ENCODE results near the gene NOP16. TPM values are rescaled to one million over a fixed set of nuclear protein-coding genes. Genes with fewer than 3 reads are reported as not detected.

The NOP16 gene
- total RNA-seq, 2 experiments from 2014 or later: 52.5 to 57.6 TPM

DNA sequence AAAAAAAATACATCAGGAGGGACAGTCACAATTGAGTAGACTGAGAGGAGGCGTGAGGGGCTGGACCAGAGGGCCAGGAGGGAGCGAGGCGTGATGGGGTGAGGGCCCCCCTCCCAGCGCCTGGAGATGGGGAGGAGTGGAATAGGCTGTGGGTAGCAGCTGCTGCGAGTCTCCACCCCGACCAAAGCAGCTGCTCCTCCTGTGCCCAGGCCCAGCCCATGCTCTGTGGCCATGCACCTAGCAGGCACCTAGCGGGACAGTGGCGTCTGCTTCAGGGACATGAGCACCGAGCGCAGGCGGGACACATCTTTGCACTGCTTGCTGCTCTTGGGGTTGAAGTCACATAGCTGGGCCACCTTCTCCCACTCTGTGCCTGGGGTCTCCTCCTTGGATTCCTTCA is 4.1 kb upstream of the NOP16 start:
- Mint-ChIP-seq H3K36me3 (peaks cover 12% of the 10 kb centered on the region), H3K9me3 (no peaks in the 10 kb centered on the region), H3K27me3 (no peaks in the 10 kb centered on the region), H3K4me3 (no peak overlapping the region), H3K4me1 (ENCODE audit: low read depth) (peaks cover 4% of the 10 kb centered on the region), H3K27ac (no peak overlapping the region)
- CTCF ChIA-PET: interaction anchor here (0.6 kb wide), 1 partner anchor 50 kb away, joined by 3 read pairs; no protein-coding TSS in a partner anchor
- intact Hi-C loops (cut with micrococcal nuclease): no loop called here
- POLR2A ChIA-PET: no interaction called here
- DNase-seq: no peak

DNA sequence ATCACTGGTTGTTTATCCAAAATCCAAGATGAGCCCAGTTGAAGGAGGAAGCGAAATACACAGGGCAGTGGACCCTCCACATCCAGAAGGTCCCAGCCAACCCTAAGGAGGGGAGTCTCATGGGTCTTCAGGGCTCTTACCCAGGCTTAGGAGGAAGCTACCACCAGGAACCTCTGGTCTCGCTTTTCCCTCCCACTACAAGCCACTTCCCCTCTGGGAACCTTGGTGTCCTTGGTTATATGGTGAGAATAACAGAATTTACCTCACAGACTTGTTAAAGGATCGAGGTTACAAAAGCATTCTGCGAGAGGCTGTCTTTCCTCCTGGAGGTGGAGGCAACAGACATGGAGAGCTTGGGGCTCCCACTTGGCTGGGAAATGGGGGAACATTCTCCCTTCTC is 3.6 kb upstream of the NOP16 start:
- Mint-ChIP-seq H3K4me1 (ENCODE audit: low read depth) (peaks cover 8% of the 10 kb centered on the region), H3K27me3 (no peaks in the 10 kb centered on the region), H3K36me3 (peaks cover 17% of the 10 kb centered on the region), H3K4me3 (no peak overlapping the region), H3K27ac (no peak overlapping the region), H3K9me3 (no peaks in the 10 kb centered on the region)
- ChIA-PET POLR2A (no interaction called here), CTCF (no interaction called here)
- DNase-seq: no peak
- intact Hi-C loops (cut with micrococcal nuclease): no loop called here

DNA sequence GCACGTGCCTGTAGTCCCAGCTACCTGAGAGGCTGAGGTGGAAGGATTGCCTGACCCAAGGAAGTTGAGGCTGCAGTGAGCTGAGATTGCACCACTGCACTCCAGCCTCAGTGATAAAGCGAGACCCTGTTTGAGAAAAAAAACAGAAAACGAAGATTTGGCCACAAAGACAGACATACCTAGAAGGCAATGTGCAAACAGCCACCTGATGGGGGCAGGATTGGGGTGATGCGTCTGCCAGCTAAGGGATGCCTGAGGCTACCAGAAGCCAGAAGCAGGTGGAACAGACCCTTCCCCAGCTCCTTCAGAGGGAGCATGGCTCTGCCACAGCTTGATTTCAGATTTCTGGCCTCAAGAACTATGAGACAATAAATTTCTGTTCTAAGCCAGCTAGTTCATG is 3.1 kb upstream of the NOP16 start:
- H3K27me3 Mint-ChIP-seq: no peaks in the 10 kb centered on the region

DNA sequence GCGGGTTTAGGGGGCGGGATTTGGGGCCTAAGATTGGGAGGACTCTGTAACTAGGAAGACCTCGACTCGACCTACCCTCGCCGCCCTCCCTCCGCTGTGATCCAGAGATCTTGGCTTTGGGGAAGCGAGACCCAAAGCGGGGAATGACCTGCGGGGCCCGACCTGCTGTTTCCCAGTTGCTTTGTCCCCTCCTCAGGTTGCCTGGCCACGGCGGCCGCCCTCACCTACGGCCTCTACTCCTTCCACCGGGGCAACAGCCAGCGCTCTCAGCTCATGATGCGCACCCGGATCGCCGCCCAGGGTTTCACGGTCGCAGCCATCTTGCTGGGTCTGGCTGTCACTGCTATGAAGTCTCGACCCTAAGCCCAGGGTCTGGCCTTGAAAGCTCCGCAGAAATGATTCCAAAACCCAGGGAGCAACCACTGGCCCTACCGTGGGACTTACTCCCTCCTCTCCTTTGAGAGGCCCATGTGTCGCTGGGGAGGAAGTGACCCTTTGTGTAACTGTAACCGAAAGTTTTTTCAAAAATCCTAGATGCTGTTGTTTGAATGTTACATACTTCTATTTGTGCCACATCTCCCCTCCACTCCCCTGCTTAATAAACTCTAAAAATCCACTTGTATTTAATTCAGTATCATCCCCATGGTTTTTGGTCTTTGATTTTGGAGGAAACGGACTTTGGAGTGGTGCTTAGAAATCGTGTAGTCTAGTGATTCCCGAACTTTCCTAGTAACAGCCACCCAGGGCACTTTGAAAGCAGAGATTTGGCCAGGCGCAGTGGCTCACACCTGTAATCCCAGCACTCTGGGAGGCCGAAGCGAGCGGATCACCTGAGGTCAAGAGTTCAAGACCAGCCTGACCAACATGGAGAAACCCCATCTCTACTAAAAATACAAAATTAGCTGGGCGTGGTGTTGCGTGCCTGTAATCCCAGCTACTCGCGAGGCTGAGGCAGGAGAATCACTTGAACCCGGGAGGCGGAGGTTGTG is 1.0 kb upstream of the NOP16 start:
- POLR2A ChIA-PET: interaction anchor here (1.2 to 1.6 kb wide), 3 partner anchors 29 to 148 kb away, joined by 3 to 7 read pairs (median 6); partner anchors contain the start of genes FAF2 and RNF44
- DNase-seq: no peak
- peaks cover 27% of the 10 kb centered on the region for H3K4me1 Mint-ChIP-seq (ENCODE audit: low read depth)
- CTCF ChIA-PET: interaction anchor here (0.5 kb wide), 1 partner anchor 239 kb away, joined by 4 read pairs; no protein-coding TSS in a partner anchor
- peak overlapping the region; percentile 99 for H3K4me3 Mint-ChIP-seq
- H3K9me3 Mint-ChIP-seq: no peaks in the 10 kb centered on the region
- H3K36me3 Mint-ChIP-seq: peaks cover 39% of the 10 kb centered on the region
- H3K27ac Mint-ChIP-seq: peak overlapping the region; percentile 98
- intact Hi-C loops (cut with micrococcal nuclease): loop anchor here (1.0 to 10.0 kb wide), 9 partner anchors 24 to 963 kb away; partner anchors contain the start of genes ARL10, CLTB, FAF2 and HRH2
- H3K27me3 Mint-ChIP-seq: no peaks in the 10 kb centered on the region

More for the DNA sequence above, 3.1 kb upstream of the NOP16 start:
- CTCF ChIA-PET: no interaction called here
- Mint-ChIP-seq H3K9me3 (no peaks in the 10 kb centered on the region), H3K4me1 (ENCODE audit: low read depth) (peaks cover 13% of the 10 kb centered on the region), H3K27ac (no peak overlapping the region), H3K36me3 (peaks cover 21% of the 10 kb centered on the region), H3K4me3 (no peak overlapping the region)
- intact Hi-C loops (cut with micrococcal nuclease): no loop called here
- POLR2A ChIA-PET: no interaction called here
- no peak for DNase-seq

DNA sequence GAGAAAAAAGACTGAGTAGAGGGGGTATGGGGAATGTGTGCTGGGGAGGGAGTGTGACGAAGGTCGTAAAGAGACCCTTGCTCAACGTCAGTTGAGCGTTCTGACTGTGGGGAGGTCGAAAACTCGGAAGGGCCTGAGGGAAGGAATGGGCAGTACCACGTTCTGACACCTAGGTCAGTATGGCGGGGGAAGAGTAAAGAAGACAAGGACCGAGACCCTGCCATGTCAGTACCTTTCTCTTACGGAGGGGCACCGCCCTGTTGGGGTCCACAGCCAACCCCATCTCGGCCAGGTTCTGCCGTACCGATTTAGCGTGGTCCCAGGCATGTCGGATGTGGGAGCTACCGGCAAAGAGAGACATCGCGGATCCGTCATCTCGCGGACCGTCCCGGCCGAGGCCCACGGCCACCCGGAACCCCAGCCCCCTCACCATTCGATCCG is 375 bp downstream of the NOP16 start:
- H3K36me3 Mint-ChIP-seq: peaks cover 47% of the 10 kb centered on the region
- DNase-seq: peak; percentile 15
- intact Hi-C loops (cut with micrococcal nuclease): loop anchor here (1.0 to 10.0 kb wide), 6 partner anchors 27 to 964 kb away; partner anchors contain the start of genes HRH2, KIAA1191, LMAN2 and SIMC1
- H3K27me3 Mint-ChIP-seq: no peaks in the 10 kb centered on the region
- no peaks in the 10 kb centered on the region for H3K9me3 Mint-ChIP-seq
- peaks cover 27% of the 10 kb centered on the region for H3K4me1 Mint-ChIP-seq (ENCODE audit: low read depth)
- ChIA-PET CTCF (interaction anchor here (1.3 kb wide), 1 partner anchor 60 kb away, joined by 3 read pairs; the partner anchor contains the start of gene FAF2), POLR2A (interaction anchor here (0.7 to 1.6 kb wide), 5 partner anchors 8 to 60 kb away, joined by 3 to 6 read pairs (median 4); partner anchors contain the start of gene FAF2)
- peak overlapping the region; percentile 98 for H3K27ac Mint-ChIP-seq
- H3K4me3 Mint-ChIP-seq: peak overlapping the region; percentile 99

DNA sequence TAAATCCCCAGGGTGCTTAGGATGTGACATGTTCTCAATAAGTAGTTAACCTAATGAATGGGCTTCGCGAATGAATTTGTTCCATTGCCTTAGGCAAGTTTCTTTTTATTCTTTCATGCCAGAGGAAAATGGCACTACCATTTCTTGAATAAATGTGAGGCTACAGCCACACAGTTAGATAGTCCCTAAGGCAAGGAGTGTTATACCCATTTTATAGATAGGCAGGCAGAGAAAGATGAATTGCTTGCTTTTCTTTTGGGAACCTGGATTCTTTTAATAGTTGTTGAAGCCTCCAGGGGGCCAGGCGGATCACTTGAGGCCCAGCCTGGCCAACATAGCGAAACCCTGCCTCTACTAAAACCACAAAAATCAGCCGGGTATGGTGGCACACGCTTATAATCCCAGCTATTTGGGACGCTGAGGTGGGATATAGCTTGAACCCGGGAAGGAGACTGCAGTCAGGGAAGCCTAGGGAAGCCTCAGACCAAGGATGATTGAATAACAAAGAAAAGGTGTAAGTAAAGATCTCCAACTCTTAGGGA is 943 bp downstream of the NOP16 start:
- intact Hi-C loops (cut with micrococcal nuclease): loop anchor here (5.0 to 10.0 kb wide), 5 partner anchors 153 to 965 kb away; partner anchors contain the start of genes HRH2, LMAN2, SIMC1 and UIMC1
- Mint-ChIP-seq H3K27me3 (no peaks in the 10 kb centered on the region), H3K27ac (peak overlapping the region; percentile 98), H3K36me3 (peaks cover 48% of the 10 kb centered on the region), H3K4me3 (peak overlapping the region; percentile 99), H3K4me1 (ENCODE audit: low read depth) (peaks cover 27% of the 10 kb centered on the region), H3K9me3 (no peaks in the 10 kb centered on the region)
- POLR2A ChIA-PET: interaction anchor here (1.2 kb wide), 1 partner anchor 19 kb away, joined by 3 read pairs; no protein-coding TSS in a partner anchor
- CTCF ChIA-PET: interaction anchor here (1.3 kb wide), 1 partner anchor 60 kb away, joined by 3 read pairs; the partner anchor contains the start of gene FAF2
- DNase-seq: no peak

DNA sequence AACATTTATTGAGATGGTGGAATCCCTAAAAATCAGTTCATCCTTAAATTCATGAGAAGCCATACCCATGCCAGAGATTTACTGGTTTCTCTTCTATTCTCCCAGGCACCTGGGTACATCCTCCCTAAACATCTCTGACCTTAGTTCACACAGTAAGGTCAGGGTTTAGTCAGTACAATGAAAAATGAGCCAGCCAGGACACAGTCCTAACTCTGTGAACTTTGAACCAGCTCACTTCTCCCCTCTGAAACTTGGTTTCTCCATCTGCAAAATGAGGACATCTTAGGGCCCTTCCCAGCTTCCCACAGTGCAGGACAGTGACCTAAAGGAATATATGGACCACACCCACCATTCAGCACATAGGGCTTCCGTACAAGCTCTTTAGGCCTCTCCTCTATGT is 1.9 kb downstream of the NOP16 start:
- H3K4me1 Mint-ChIP-seq (ENCODE audit: low read depth): peaks cover 27% of the 10 kb centered on the region
- intact Hi-C loops (cut with micrococcal nuclease): loop anchor here (5.0 to 10.0 kb wide), 5 partner anchors 152 to 966 kb away; partner anchors contain the start of genes HRH2, LMAN2, SIMC1 and UIMC1
- ChIA-PET CTCF (no interaction called here), POLR2A (interaction anchor here (0.9 kb wide), 1 partner anchor 25 kb away, joined by 3 read pairs; the partner anchor contains the start of gene KIAA1191)
- no peak for DNase-seq
- peak overlapping the region; percentile 99 for H3K4me3 Mint-ChIP-seq
- H3K27me3 Mint-ChIP-seq: no peaks in the 10 kb centered on the region
- peaks cover 53% of the 10 kb centered on the region for H3K36me3 Mint-ChIP-seq
- H3K27ac Mint-ChIP-seq: no peak overlapping the region
- H3K9me3 Mint-ChIP-seq: no peaks in the 10 kb centered on the region

DNA sequence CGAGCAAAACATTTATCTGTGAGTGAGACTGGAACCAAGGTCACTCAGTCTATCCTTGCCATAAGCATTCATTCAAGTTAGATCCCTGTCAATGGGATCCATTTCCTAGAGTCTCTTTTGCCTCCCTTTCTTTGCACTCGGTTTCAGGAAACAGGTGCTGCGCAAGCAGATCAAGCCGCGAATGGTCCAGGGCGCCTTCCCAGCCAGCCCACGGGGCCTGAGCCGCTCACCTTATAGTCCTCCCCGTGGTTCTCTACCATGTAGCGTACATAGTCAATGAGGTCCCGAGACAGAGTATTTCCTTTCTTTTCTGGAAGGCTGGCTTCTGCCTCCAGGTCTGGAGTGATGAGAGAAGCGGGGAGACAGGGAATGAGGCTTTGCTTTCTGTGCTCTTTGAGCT is 3.4 kb downstream of the NOP16 start:
- no peak for DNase-seq
- peaks cover 27% of the 10 kb centered on the region for H3K4me1 Mint-ChIP-seq (ENCODE audit: low read depth)
- ChIA-PET POLR2A (no interaction called here), CTCF (no interaction called here)
- intact Hi-C loops (cut with micrococcal nuclease): loop anchor here (5.0 to 10.0 kb wide), 5 partner anchors 150 to 967 kb away; partner anchors contain the start of genes HRH2, LMAN2, SIMC1 and UIMC1
- peaks cover 57% of the 10 kb centered on the region for H3K36me3 Mint-ChIP-seq
- no peak overlapping the region for H3K4me3 Mint-ChIP-seq
- H3K9me3 Mint-ChIP-seq: no peaks in the 10 kb centered on the region
- H3K27me3 Mint-ChIP-seq: no peaks in the 10 kb centered on the region
- H3K27ac Mint-ChIP-seq: no peak overlapping the region

DNA sequence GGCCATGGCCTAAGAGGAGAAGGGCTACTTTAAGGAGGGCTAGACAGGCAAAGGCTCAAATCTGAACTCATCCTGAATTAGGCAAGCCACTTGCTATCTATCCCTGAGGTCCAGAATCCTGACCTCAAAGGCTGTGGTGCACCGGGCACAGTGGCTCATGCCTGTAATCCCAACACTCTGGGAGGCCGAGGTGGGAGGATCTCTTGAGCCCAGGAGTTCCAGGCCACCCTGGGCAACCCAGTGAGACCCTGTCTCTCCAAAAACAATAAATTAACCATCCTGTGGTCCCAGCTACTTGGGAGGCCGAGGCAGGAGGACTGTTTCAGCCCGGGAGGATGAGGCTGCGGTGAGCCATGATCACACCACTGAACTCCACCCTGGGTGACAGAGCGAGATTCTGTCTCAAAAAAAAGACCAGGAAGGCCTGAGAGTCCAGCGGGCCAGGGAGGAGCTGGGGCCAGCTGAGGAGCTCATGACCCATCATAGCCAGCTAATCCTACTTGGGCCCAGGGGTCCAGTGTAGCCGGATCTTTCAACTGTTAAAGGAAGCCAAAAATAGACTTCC is 4.0 kb downstream of the NOP16 start:
- H3K27ac Mint-ChIP-seq: no peak overlapping the region
- no peaks in the 10 kb centered on the region for H3K27me3 Mint-ChIP-seq
- H3K36me3 Mint-ChIP-seq: peaks cover 60% of the 10 kb centered on the region
- H3K9me3 Mint-ChIP-seq: no peaks in the 10 kb centered on the region
- H3K4me1 Mint-ChIP-seq (ENCODE audit: low read depth): peaks cover 24% of the 10 kb centered on the region
- no peak for DNase-seq
- ChIA-PET POLR2A (no interaction called here), CTCF (no interaction called here)
- intact Hi-C loops (cut with micrococcal nuclease): loop anchor here (10.0 kb wide), 3 partner anchors 150 to 870 kb away; partner anchors contain the start of genes HRH2 and SIMC1
- no peak overlapping the region for H3K4me3 Mint-ChIP-seq

DNA sequence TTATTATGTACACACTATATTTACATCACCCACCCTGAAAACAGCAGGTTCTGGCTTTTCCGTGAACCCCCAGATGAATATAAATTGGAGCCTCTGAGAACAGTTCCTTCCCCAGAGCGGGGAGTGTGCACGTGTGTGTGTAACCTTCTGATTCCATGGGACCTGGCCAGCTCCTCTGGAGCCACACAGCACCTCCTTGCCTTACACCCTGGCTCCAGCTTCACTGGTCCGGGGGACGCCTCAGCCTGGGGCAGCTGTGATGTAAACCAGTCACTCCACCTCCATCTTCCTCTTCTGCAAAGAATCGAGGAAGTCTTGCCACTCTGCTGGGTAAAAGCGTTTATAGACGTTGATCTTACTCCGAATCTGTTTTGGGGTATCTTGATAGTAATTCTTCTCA is 4.4 kb downstream of the NOP16 start:
- Mint-ChIP-seq H3K27me3 (no peaks in the 10 kb centered on the region), H3K4me3 (no peak overlapping the region), H3K9me3 (no peaks in the 10 kb centered on the region), H3K27ac (no peak overlapping the region), H3K36me3 (peaks cover 62% of the 10 kb centered on the region), H3K4me1 (ENCODE audit: low read depth) (peaks cover 23% of the 10 kb centered on the region)
- intact Hi-C loops (cut with micrococcal nuclease): loop anchor here (10.0 kb wide), 3 partner anchors 149 to 869 kb away; partner anchors contain the start of genes HRH2 and SIMC1
- ChIA-PET CTCF (no interaction called here), POLR2A (no interaction called here)
- DNase-seq: no peak

DNA sequence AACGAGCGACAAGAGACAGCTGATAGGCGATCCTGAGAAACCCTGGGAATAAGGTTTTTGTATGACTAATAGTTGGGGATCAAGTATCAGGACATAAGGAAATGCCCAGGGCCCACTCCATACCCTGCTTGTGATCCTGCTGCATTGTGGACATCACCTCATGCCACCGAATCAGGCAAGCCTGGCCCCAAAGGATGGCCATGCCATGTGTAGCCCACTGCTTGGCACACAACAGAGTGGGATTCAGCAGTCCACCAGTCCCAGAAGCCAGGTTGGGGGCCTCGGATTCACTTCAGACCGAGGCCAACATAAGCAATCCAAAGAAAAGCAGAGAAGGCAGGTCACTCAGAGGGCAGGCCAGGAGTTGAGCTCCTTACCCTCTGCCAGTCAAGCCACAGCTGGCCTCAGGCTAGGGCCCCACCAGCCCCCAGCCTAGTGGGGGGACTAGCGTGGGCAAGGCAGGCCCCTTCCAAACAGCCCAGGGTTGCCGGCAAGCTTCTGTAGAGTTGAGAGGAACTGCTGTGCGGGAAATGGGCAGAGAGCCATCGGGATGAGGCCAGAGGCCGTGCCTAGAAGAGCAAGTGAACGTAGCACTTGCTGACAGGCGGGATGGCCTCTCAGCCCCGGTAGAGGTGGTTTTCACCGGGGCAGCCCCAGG is 5.0 kb downstream of the NOP16 start:
- intact Hi-C loops (cut with micrococcal nuclease): loop anchor here (10.0 kb wide), 3 partner anchors 149 to 869 kb away; partner anchors contain the start of genes HRH2 and SIMC1
- CTCF ChIA-PET: no interaction called here
- no peaks in the 10 kb centered on the region for H3K27me3 Mint-ChIP-seq
- no peak overlapping the region for H3K4me3 Mint-ChIP-seq
- H3K9me3 Mint-ChIP-seq: no peaks in the 10 kb centered on the region
- H3K27ac Mint-ChIP-seq: no peak overlapping the region
- peaks cover 62% of the 10 kb centered on the region for H3K36me3 Mint-ChIP-seq
- peaks cover 23% of the 10 kb centered on the region for H3K4me1 Mint-ChIP-seq (ENCODE audit: low read depth)
- no peak for DNase-seq
- POLR2A ChIA-PET: interaction anchor here (1.9 kb wide), 1 partner anchor 13 kb away, joined by 5 read pairs; no protein-coding TSS in a partner anchor
